PC-9 (cell line): ENCODE measurements around the gene ADNP.

Experiments used
- EZH2 ChIP-seq: fragments of 200-600 bp; sonication (generic); IDR thresholded peaks from 2 replicates; pipeline ENCODE4 v1.8.0; 2017; ENCODE audit warnings: antibody characterized with exemption, low read depth
- TF ChIP-seq, protein P1 (sequence below): fragments of 200-600 bp; sonication (generic); conservative IDR thresholded peaks from 2 replicates; pipeline ENCODE4 v1.6.1; 2017; ENCODE audit warnings: mixed run types, antibody characterized with exemption, mild to moderate bottlenecking, moderate library complexity

DNA sequence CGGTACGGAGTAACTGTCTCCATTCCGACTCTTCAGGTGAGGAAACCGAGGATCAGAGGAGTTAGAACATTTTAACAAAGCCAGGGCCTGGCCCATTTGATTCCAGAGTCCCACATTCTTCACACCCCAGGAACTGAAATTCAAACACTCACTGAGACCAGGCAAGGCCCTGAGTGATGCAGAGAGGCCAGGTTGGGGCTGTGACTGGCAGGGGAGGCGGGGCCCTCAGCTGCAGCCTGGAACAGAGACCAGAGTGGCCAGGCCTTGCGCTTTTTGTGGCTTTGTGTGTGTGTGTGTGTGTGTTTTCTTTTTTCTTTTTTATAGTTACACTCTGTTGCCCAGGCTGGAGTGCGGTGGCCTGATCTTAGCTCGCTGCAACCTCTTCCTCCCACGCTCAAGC, 79.2 kb downstream of the ADNP start:
- TF ChIP-seq EZH2 = no peak
- TF ChIP-seq, protein P1, sequence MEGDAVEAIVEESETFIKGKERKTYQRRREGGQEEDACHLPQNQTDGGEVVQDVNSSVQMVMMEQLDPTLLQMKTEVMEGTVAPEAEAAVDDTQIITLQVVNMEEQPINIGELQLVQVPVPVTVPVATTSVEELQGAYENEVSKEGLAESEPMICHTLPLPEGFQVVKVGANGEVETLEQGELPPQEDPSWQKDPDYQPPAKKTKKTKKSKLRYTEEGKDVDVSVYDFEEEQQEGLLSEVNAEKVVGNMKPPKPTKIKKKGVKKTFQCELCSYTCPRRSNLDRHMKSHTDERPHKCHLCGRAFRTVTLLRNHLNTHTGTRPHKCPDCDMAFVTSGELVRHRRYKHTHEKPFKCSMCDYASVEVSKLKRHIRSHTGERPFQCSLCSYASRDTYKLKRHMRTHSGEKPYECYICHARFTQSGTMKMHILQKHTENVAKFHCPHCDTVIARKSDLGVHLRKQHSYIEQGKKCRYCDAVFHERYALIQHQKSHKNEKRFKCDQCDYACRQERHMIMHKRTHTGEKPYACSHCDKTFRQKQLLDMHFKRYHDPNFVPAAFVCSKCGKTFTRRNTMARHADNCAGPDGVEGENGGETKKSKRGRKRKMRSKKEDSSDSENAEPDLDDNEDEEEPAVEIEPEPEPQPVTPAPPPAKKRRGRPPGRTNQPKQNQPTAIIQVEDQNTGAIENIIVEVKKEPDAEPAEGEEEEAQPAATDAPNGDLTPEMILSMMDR = no peak
